Stimulated activated CD8-positive, alpha-beta memory T cell treated with anti-CD3 and anti-CD28 coated beads, Interleukin-2, amount 100 ng/mL, for 1 hour (primary cell): Measurements from ENCODE around the gene SMC5.
A peak's percentile ranks its signal among the peaks of the same experiment; 100 is the strongest.
"Not testable (repeated sequence)": the region's sequence is repeated elsewhere in the genome, so short reads cannot be mapped to it uniquely, and the experiment has no call there.

ENCODE experiments used
- DNase-seq, 2 donors: peaks; one replicate each; pipeline ENCODE4 v3.0.0-alpha.2; 2020; ENCODE audit warnings: low read depth in 2 of 2

SMC5 gene

GRCh38 chr9:70258692-70259511 lies at the start of gene SMC5:
TSS of gene SMC5 (plus strand) at chr9:70258978. CDS start at chr9:70259079, 101 bp downstream.
- DNase-seq: peak; percentile 79 to 82

- no peak for DNase-seq
These were observed 41.7 kb upstream of the SMC5 start for GRCh38 chr9:70217029-70217428.

DNA sequence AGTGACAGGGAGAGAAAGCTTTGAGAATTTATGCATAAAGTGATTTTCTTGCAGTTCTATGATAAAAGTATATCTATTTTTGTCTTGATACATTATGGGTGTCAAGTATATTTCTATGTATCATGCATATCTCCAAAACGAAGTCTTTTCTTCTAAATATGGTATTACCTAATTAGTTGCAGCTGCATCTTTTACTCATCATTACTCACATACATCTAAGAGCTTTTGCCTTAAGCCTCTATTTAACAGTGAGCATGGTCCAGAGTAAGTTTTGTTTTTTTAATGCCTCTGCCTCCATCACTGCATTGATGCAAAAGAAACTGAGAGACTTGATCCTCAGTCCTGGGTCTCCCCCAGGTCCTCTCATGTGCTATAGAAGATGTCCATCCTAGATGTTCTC lies 40.0 kb upstream of the SMC5 start:
- no peak for DNase-seq

GRCh38 chr9:70220216-70220615 lies 38.6 kb upstream of the SMC5 start:
- DNase-seq: no peak

DNA sequence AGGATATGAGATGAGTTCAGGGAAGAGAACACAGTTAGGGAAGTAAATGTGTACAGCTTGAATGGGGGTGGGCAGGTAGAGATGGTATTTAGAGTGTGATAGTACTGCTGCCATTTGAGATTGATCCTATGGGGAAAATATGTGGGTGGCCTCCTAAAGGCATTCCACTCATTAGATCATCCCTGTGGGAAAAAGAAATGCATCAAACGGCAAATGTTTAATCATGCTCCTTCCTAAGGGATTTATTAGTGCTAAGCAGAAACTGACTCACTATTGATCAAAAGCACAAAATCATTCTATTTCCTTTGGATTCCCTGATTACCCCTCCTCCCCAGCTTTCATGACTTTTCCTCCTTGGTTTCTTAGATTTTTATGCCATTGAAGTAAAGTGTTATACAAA lies 36.4 kb upstream of the SMC5 start:
- DNase-seq: no peak

DNA sequence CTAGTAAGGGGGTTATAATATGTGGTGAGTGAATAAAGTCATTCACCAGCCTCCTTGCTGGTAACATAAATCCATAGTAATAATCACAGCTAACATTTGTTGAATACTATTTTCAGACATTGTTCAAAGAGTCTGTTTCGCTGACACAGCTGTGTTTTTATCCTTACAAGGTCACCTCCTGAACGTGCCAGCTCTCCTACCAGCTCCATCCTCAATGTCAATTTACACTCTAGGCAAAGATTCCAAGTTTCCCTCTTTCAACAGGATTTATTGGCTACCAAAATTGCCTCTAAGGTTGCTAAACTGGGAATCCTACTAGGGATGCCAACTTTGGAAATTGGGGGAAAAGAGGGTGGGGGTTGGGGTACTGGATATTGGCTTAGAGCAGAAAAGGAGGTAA lies 30.7 kb upstream of the SMC5 start:
- DNase-seq: no peak

- no peak for DNase-seq
These were observed 30.2 kb upstream of the SMC5 start for GRCh38 chr9:70228611-70229010.

DNA sequence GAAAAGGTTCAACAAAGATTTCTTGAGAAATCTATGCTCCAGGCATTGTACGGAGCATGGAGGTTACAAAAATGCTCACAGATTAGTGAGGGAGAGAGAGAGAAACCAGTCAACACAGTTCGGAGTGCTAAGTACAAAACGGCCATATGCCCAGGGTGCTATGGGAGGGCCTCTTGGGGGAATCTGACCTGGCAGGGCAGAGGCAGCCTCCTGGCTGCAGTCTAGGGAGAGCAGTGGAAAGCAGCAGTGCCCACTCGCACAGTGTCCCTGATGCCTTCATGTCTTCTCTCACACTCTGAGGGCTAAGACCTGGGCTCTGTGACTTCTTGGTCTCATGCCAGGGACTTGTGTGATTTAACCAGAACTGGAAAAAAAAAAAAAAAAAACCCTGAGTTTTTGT lies 29.8 kb upstream of the SMC5 start:
- no peak for DNase-seq

GRCh38 chr9:70229579-70229978 lies 29.2 kb upstream of the SMC5 start:
- no peak for DNase-seq

- DNase-seq: no peak
These were observed 26.3 kb upstream of the SMC5 start for GRCh38 chr9:70232476-70232875.

DNA sequence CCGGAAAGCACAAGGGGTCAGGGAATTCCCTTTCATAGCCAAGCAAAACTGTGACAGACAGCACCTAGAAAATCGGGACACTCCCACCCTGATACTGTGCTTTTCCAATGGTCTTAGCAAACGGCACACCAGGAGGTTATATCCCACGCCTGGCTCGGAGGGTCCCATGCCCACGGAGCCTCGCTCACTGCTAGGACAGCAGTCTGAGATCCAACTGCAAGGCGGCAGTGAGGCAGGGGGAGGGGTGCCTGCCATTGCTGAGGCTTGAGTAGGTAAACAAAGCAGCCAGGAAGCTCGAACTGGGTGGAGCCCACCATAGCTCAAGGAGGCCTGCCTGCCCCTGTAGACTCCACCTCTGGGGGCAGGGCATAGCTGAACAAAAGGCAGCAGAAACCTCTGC lies 24.6 kb upstream of the SMC5 start:
- not testable (repeated sequence) for DNase-seq

GRCh38 chr9:70245952-70246351 lies 12.8 kb upstream of the SMC5 start:
- not testable (repeated sequence) for DNase-seq

- DNase-seq: no peak
These were observed 8.6 kb upstream of the SMC5 start for GRCh38 chr9:70250221-70250620.

- no peak for DNase-seq
These were observed 3.3 kb upstream of the SMC5 start for GRCh38 chr9:70255486-70255885.

DNA sequence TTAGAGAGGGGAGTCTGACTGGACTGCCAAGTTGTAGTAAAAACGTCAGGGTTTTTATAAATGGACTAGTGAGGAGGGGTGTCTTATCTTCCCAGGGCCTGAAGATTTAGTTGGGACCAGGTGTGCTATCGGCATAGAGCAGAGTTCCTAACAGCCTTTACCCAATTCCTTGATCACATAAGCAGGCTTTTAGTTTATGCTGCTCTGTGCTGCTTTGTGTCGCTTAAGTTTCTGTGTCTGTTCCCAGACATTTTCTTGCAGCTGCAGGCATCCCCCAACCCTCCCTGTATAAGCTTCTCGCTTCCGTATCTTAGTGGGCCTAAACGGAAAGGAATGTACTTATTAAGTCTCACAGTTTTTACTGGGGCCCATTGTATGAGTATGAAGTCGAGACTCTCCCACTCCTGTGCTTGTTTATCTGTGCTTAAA lies 2.6 kb upstream of the SMC5 start:
- no peak for DNase-seq

GRCh38 chr9:70257502-70257901 lies 1.3 kb upstream of the SMC5 start:
- no peak for DNase-seq

GRCh38 chr9:70257991-70258691 lies 637 bp upstream of the SMC5 start:
- DNase-seq: peak in 1 of 2 donors; percentile 2

DNA sequence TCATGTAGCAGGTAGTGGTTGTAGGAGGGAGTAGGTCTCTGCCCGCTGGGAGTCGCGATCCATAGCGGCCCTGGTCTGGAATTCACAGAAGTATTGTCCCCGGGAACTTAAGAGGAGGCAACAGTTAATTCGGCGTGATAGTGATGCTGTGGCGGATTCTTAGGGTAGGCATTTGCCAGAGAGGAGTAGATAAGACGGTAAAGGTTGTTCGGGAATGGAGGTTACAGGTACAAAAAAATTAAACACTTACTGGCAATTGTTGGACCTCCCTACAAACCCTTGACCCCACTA lies 679 bp downstream of the SMC5 start:
- DNase-seq: no peak

DNA sequence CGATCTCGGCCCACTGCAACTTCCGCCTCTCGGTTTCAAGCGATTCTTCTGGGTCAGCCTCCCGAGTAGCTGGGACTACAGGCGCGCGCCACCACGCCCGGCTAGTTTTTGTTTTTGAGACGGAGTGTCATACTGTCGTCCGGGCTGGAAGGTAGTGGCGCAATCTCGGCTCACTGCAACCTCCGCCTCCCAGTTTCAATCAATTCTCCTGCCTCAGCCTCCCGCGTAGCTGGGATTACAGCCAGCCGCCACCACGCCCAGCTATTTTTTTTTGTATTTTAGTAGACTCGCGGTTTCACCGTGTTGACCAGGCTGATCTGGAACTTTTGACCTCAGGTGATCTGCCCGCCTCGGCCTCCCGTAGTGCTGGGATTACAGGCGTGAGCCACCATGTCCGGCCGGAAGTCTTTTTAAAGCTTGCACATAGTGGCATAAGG lies 1.2 kb downstream of the SMC5 start:
- DNase-seq: no peak

GRCh38 chr9:70260606-70261005 lies 1.8 kb downstream of the SMC5 start:
- DNase-seq: no peak

DNA sequence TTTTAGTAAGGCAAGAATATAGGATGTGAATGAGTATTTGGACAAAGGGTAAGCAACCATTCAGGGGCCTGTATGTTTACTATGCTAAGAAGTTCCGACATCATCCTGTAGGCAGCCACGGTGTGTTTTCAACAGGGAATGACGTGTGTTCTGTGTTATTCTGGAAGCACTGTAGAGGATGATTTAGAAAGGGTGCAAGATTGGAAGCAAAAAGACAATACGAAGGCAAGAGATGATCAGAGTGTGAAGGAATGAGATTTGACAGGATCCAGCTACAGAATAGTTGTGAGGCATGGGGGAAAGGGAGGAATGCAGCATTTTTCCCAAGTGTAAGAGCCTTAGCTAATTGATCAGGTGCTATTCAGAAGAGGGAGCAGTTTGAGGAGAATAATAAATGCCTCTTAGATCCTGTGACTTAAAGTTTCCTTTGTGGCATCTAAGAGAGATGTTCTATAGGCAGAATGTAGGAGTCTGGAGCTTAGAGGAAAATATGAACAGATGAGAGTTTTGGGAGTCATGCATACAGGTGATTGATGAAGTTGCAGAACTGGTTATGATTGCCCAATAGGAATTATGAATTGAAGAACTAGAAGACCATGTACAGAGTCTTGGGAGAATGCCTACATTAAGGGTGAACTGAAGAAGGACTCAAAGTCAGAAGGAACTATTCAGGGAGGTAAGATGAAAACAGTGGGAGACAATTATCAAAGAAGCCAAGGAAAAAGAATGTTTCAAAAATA lies 2.5 kb downstream of the SMC5 start:
- DNase-seq: no peak

GRCh38 chr9:70262366-70262765 lies 3.6 kb downstream of the SMC5 start:
- no peak for DNase-seq

DNA sequence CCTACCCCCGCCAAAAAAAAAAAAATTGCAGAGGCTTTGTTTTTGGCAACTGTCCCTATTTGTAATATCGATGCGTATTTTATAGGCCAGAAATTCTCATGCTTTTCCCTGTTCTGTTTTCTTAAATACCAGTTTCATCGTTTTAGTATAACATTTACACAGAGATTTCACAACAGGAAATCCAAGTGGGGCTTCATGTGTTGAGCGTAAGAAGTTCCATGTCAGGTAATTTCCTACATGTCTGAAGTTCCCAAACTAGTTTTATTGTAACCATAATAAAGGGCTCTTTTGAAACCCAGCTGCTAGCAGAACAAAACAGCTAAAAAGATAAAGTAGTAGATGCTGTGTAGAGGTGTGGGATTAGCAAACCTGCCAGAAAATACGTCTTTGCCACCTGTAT lies 4.2 kb downstream of the SMC5 start:
- DNase-seq: no peak
